GM19193 (cell line): ENCODE measurements around the gene MAGI1.

Experiments used
- POLR2A ChIP-seq: IDR thresholded peaks from 4 replicates; pipeline ENCODE4 v1.6.1; 2011; ENCODE audit not compliant: insufficient read depth, insufficient read length; ENCODE audit errors: extremely low read depth

MAGI1 gene

GRCh38 chr3:65728138-65728537 is 310.6 kb downstream of the MAGI1 start:
- no peak for TF ChIP-seq POLR2A

GRCh38 chr3:65723985-65724384 is 314.7 kb downstream of the MAGI1 start:
- TF ChIP-seq POLR2A, result no peak

GRCh38 chr3:65723011-65723410 is 315.7 kb downstream of the MAGI1 start:
- TF ChIP-seq POLR2A, result no peak

- TF ChIP-seq POLR2A, result no peak
Observed at GRCh38 chr3:65720989-65721737, 317.6 kb downstream of the MAGI1 start.

GRCh38 chr3:65717676-65718346 is 320.9 kb downstream of the MAGI1 start:
- TF ChIP-seq POLR2A, result no peak

GRCh38 chr3:65716071-65716751 is 322.5 kb downstream of the MAGI1 start:
- TF ChIP-seq POLR2A, result no peak

- no peak for TF ChIP-seq POLR2A
Observed at GRCh38 chr3:65714134-65714533, 324.6 kb downstream of the MAGI1 start.

- no peak for TF ChIP-seq POLR2A
Observed at GRCh38 chr3:65713016-65713415, 325.7 kb downstream of the MAGI1 start.

- TF ChIP-seq POLR2A, result no peak
Observed at GRCh38 chr3:65712140-65712539, 326.6 kb downstream of the MAGI1 start.

GRCh38 chr3:65706776-65707568 is 331.7 kb downstream of the MAGI1 start:
- TF ChIP-seq POLR2A, result no peak

- no peak for TF ChIP-seq POLR2A
Observed at GRCh38 chr3:65706301-65706700, 332.4 kb downstream of the MAGI1 start.

GRCh38 chr3:65703820-65704219 is 334.9 kb downstream of the MAGI1 start:
- no peak for TF ChIP-seq POLR2A

GRCh38 chr3:65703026-65703425 is 335.7 kb downstream of the MAGI1 start:
- no peak for TF ChIP-seq POLR2A

- no peak for TF ChIP-seq POLR2A
Observed at GRCh38 chr3:65702202-65702601, 336.5 kb downstream of the MAGI1 start.

GRCh38 chr3:65701516-65701915 is 337.2 kb downstream of the MAGI1 start:
- no peak for TF ChIP-seq POLR2A
